Ectodermal cell (in vitro differentiated cells): ENCODE data around the gene CTNNA3.

Experiments
- H3K27ac ChIP-seq: 2 replicates; pipeline ENCODE4 v1.7.0; 2013; ENCODE audit warnings: mild to moderate bottlenecking, low read depth, low read length; ENCODE audit not compliant: insufficient read depth, poor library complexity, severe bottlenecking
- H3K27me3 ChIP-seq: 2 replicates; pipeline ENCODE4 v1.7.0; 2013; ENCODE audit warnings: mild to moderate bottlenecking, low read length; ENCODE audit not compliant: insufficient read depth, control insufficient read depth, poor library complexity, severe bottlenecking
- H3K36me3 ChIP-seq: one replicate; pipeline ENCODE4 v1.7.0; 2013; ENCODE audit warnings: low read length; ENCODE audit not compliant: control insufficient read depth, insufficient read depth
- H3K4me1 ChIP-seq: one replicate; pipeline ENCODE4 v1.7.0; 2013; ENCODE audit warnings: low read length; ENCODE audit not compliant: control insufficient read depth, insufficient read depth
- H3K4me3 ChIP-seq: 2 replicates; pipeline ENCODE4 v1.7.0; 2013; ENCODE audit warnings: low read depth, low read length, control low read depth; ENCODE audit not compliant: insufficient read depth
- H3K9me3 ChIP-seq: 2 replicates; pipeline ENCODE4 v1.7.0; 2013; ENCODE audit warnings: mild to moderate bottlenecking, low read length, moderate library complexity; ENCODE audit not compliant: control insufficient read depth
- WGBS, 2 experiments: methylation state at CpG; one replicate each; pipeline ENCODE4 v1.1.7; 2013; ENCODE audit warnings: missing lambda C conversion rate in 2 of 2; 5-methylcytosine and 5-hydroxymethylcytosine counted together

CTNNA3 gene

DNA sequence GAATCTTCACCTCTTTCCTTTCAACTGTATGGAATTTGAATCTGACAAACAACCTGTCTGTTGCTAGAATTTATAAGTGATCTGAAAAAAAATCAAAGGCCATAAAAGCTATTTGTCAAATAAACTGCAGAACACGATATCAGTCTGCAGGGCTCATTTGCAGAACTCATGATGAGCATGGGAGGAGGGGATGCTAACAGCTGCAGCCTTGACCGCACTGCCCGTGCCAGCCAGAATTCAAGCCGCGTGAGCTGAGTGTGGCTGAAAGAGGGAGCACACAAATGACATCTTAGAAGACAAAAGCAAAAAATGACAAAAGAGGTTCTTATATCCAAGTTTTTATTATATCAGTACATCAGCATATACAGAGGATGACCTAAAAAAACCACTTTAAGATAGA lies 754.5 kb downstream of the CTNNA3 start:
- no peaks in the 10 kb centered on the region for H3K9me3 ChIP-seq
- no peaks in the 10 kb centered on the region for H3K4me1 ChIP-seq
- H3K27me3 ChIP-seq, result no peaks in the 10 kb centered on the region
- H3K36me3 ChIP-seq, result no peaks in the 10 kb centered on the region
- WGBS, 2 experiments, result 90% methylated on average over 5 of the region's 5 CpGs
- no peak overlapping the region for H3K27ac ChIP-seq
- no peak overlapping the region for H3K4me3 ChIP-seq

DNA sequence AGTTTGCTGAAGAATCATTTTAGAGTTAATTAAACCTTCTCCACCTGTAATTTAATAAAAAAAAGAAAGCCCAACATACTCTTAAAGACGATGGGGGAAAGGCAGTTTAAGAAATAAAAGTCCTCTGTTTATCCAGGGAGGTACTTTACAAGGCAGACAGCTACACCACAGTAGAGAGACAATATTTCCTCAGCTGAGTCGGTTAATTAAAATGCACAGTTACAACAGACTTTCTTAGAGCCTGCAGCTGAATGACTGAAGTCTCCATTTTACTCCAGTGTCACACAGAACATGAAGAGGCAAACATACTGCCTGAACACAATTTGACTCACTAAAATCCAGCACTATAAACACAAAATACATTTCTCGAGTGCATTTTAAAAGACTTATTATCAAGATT lies 755.0 kb downstream of the CTNNA3 start:
- 88 to 97% methylated on average over 1 to 3 of the region's 3 CpGs for WGBS, 2 experiments
- Histone ChIP-seq H3K9me3 (no peaks in the 10 kb centered on the region), H3K36me3 (no peaks in the 10 kb centered on the region), H3K4me1 (no peaks in the 10 kb centered on the region), H3K27ac (no peak overlapping the region), H3K4me3 (no peak overlapping the region), H3K27me3 (no peaks in the 10 kb centered on the region)

DNA sequence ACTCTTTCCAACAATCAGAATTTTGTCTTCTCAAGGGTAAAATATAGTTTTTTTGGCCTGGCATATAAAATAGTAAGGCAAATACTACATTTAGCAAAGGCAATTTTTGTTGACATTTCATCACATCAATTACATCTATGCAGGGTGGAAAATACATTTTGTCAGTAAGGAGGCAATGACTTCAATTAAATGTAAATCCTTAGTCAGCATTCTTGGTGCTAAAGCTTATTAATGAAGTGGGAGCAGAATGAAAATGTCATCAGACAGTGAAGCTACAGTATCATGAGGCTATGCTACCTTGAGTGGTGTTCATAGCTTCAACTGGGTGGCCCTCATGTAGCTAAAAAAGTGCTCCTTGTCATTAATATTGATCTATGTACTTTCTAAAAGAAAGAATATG lies 761.3 kb downstream of the CTNNA3 start:
- Histone ChIP-seq H3K4me3 (no peak overlapping the region), H3K4me1 (no peaks in the 10 kb centered on the region), H3K27ac (no peak overlapping the region), H3K9me3 (no peaks in the 10 kb centered on the region), H3K36me3 (no peaks in the 10 kb centered on the region), H3K27me3 (no peaks in the 10 kb centered on the region)

DNA sequence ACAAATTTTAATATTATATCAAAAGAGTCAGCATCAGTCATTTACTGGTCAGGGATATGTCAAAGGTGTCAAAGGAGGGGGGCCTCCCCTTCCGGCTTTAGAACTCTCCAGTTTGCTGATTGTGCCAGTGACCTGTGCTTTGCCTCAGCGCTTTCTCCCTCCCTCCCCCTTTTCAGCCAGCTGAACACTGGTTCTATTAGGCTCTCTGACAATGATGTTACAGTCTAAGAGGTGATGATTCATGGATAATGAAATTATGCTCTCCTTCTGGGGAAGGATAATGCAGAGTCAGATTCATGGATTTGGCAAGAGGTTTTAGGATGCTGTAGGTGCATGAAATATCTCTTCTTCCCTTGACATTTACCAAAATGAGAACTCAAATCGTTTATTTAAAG lies 764.0 kb downstream of the CTNNA3 start:
- no peak overlapping the region for H3K4me3 ChIP-seq
- 59 to 67% methylated on average over 2 to 3 of the region's 3 CpGs for WGBS, 2 experiments
- H3K9me3 ChIP-seq, result no peaks in the 10 kb centered on the region
- peaks cover 8% of the 10 kb centered on the region for H3K4me1 ChIP-seq
- H3K27ac ChIP-seq, result no peak overlapping the region
- peaks cover 24% of the 10 kb centered on the region for H3K27me3 ChIP-seq
- H3K36me3 ChIP-seq, result no peaks in the 10 kb centered on the region

DNA sequence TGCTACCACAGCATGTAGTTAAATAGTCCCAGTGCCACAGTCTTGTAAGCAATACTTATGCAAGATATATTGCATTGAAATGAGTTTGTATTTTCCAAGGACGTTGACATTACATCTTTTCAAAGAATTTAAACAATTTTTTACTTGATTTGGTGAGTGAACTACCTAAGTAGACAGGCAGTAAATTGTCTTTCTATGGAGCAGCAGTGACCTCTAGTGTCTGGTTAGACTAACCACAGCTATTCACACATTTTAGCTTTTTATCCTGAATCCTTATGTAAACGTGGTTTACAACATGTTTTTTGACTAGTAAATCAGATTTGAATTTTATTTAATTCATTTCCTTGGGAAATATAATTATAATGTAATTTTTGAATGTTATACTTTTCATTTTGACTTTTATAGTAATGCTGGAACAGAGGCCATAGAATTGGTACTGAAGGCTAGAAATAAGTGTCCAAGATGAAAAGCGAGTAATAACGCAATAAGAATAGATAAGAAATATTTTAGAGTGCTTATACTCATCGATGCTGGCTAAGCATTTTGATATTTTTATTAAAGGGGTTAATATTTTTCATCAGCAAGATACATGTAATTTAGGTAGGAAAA lies 764.6 kb downstream of the CTNNA3 start:
- Histone ChIP-seq H3K27ac (no peak overlapping the region), H3K27me3 (peaks cover 29% of the 10 kb centered on the region), H3K9me3 (no peaks in the 10 kb centered on the region), H3K4me3 (no peak overlapping the region), H3K4me1 (peaks cover 8% of the 10 kb centered on the region), H3K36me3 (no peaks in the 10 kb centered on the region)
- 95 to 100% methylated on average over 2 of the region's 5 CpGs for WGBS, 2 experiments

DNA sequence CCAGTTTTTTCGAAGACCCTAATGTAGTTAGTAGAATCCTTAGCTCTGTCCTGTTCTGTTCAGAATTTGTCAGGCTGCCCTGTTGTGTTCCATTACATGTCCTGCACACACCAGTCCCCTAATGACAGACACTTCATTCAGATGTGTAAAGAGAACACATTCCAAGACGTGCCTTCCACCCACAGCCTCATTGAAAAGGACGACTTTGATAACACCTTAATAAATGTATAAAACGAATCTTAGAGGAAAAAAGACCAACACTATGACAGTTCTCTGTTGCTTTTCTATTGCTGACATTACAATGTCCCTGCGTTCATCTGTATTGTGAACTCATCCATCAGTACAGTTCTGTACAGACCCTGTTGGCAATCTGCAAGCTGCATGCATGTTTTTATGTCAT lies 766.6 kb downstream of the CTNNA3 start:
- Histone ChIP-seq H3K9me3 (no peaks in the 10 kb centered on the region), H3K27me3 (peaks cover 34% of the 10 kb centered on the region), H3K4me1 (peaks cover 11% of the 10 kb centered on the region), H3K4me3 (no peak overlapping the region), H3K36me3 (no peaks in the 10 kb centered on the region), H3K27ac (no peak overlapping the region)
- 87 to 89% methylated on average over 5 of the region's 5 CpGs for WGBS, 2 experiments

DNA sequence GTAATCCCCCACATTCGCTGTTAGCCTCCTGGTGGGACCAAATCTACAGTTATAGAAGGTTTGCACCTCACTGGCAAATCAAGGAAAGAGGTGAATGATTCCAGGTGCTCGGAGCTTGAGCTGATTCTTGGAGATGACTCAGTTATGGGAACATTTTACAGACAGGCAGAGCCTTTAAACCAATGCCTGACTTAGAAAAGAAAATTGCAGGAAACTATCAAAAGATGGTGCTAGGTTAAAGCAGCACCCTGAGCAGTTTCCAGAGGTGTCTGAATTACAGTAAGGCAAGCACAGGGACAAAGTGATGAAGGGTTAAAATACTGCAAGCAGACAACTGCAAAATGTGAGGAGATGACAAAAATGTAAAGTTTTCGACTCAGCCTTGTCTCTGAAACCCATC lies 767.2 kb downstream of the CTNNA3 start:
- peaks cover 11% of the 10 kb centered on the region for H3K4me1 ChIP-seq
- WGBS, 2 experiments, result 82 to 83% methylated on average over 3 of the region's 3 CpGs
- no peak overlapping the region for H3K4me3 ChIP-seq
- H3K27me3 ChIP-seq, result peaks cover 34% of the 10 kb centered on the region
- no peaks in the 10 kb centered on the region for H3K9me3 ChIP-seq
- no peak overlapping the region for H3K27ac ChIP-seq
- no peaks in the 10 kb centered on the region for H3K36me3 ChIP-seq

DNA sequence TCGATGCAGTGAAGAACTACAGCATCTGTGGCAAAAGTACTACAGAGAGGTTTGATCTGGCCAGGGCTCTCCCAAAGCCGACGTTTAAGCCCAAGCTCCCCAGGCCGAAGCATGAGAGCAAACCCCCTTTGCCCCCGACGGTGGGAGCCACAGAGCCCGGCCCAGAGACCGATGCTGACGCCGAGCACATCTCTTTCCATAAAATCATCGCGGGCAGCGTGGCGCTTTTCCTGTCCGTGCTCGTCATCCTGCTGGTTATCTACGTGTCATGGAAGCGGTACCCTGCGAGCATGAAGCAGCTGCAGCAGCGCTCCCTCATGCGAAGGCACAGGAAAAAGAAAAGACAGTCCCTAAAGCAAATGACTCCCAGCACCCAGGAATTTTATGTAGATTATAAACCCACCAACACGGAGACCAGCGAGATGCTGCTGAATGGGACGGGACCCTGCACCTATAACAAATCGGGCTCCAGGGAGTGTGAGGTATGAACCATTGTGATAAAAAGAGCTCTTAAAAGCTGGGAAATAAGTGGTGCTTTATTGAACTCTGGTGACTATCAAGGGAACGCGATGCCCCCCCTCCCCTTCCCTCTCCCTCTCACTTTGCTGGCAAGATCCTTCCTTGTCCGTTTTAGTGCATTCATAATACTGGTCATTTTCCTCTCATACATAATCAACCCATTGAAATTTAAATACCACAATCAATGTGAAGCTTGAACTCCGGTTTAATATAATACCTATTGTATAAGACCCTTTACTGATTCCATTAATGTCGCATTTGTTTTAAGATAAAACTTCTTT lies 767.8 kb downstream of the CTNNA3 start:
- peaks cover 11% of the 10 kb centered on the region for H3K4me1 ChIP-seq
- WGBS, 2 experiments, result 50 to 56% methylated on average over 30 of the region's 30 CpGs
- H3K36me3 ChIP-seq, result no peaks in the 10 kb centered on the region
- no peaks in the 10 kb centered on the region for H3K9me3 ChIP-seq
- H3K27ac ChIP-seq, result no peak overlapping the region
- peak overlapping the region; percentile 2 for H3K4me3 ChIP-seq
- H3K27me3 ChIP-seq, result peaks cover 34% of the 10 kb centered on the region

DNA sequence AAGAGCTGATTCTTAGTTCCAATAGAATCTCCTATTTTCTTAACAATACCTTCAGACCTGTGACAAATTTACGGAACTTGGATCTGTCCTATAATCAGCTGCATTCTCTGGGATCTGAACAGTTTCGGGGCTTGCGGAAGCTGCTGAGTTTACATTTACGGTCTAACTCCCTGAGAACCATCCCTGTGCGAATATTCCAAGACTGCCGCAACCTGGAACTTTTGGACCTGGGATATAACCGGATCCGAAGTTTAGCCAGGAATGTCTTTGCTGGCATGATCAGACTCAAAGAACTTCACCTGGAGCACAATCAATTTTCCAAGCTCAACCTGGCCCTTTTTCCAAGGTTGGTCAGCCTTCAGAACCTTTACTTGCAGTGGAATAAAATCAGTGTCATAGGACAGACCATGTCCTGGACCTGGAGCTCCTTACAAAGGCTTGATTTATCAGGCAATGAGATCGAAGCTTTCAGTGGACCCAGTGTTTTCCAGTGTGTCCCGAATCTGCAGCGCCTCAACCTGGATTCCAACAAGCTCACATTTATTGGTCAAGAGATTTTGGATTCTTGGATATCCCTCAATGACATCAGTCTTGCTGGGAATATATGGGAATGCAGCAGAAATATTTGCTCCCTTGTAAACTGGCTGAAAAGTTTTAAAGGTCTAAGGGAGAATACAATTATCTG lies 768.6 kb downstream of the CTNNA3 start:
- Histone ChIP-seq H3K36me3 (no peaks in the 10 kb centered on the region), H3K9me3 (no peaks in the 10 kb centered on the region), H3K27me3 (peaks cover 34% of the 10 kb centered on the region), H3K27ac (no peak overlapping the region), H3K4me3 (no peak overlapping the region), H3K4me1 (peaks cover 11% of the 10 kb centered on the region)
- WGBS, 2 experiments, result 92 to 94% methylated on average over 11 of the region's 11 CpGs

DNA sequence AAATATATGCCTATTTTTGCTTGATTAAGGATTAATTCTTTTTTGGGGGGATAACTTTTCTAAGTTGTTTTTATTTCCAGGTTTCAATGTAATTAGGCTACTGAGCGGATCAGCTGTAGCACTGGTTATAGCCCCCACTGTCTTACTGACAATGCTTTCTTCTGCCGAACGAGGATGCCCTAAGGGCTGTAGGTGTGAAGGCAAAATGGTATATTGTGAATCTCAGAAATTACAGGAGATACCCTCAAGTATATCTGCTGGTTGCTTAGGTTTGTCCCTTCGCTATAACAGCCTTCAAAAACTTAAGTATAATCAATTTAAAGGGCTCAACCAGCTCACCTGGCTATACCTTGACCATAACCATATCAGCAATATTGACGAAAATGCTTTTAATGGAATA lies 769.2 kb downstream of the CTNNA3 start:
- peaks cover 34% of the 10 kb centered on the region for H3K27me3 ChIP-seq
- H3K4me1 ChIP-seq, result peaks cover 11% of the 10 kb centered on the region
- H3K27ac ChIP-seq, result no peak overlapping the region
- no peaks in the 10 kb centered on the region for H3K9me3 ChIP-seq
- WGBS, 2 experiments, result 77 to 85% methylated on average over 5 of the region's 5 CpGs
- H3K36me3 ChIP-seq, result no peaks in the 10 kb centered on the region
- no peak overlapping the region for H3K4me3 ChIP-seq
